Heart right ventricle (tissue), 16 donors: ENCODE results near the gene SPON1. TPM values are rescaled to one million over a fixed set of nuclear protein-coding genes. Genes with fewer than 3 reads are reported as not detected.

Experiments
- ATAC-seq, 8 donors: fragments of 200-7000 bp; cut with Tn5 transposase; one replicate each; pipeline ENCODE4 v1.9.1; 2020; ENCODE audit warnings: mild to moderate bottlenecking in 8 of 8, moderate library complexity in 8 of 8, moderate number of reproducible peaks in 1 of 8
- DNase-seq, 2 donors: peaks; one replicate each; pipeline ENCODE4 v3.0.0-alpha.2; 2020
- H3K27ac ChIP-seq, 10 donors: fragments of 200-600 bp; sonication (generic) in 2 of 10; one replicate each; pipeline versions ENCODE4 v1.5.0 to v1.8.0; 2020 to 2022; ENCODE audit warnings: mild to moderate bottlenecking in 3 of 10
- H3K27me3 ChIP-seq, 7 donors: fragments of 200-600 bp; one replicate each; pipeline ENCODE4 v1.8.0; 2021 to 2022; ENCODE audit warnings: mild to moderate bottlenecking in 2 of 7
- H3K36me3 ChIP-seq, 9 donors: fragments of 200-600 bp; sonication (generic) in 1 of 9; one replicate each; pipeline versions ENCODE4 v1.5.0 to v1.8.0; 2020 to 2022; ENCODE audit warnings: mild to moderate bottlenecking in 2 of 9
- H3K4me1 ChIP-seq, 9 donors: fragments of 200-600 bp; sonication (generic) in 1 of 9; one replicate each; pipeline versions ENCODE4 v1.5.0 to v1.8.0; 2020 to 2022; ENCODE audit warnings: mild to moderate bottlenecking in 4 of 9
- H3K4me3 ChIP-seq, 10 donors: fragments of 200-600 bp; sonication (generic) in 2 of 10; one replicate each; pipeline versions ENCODE4 v1.5.0 to v1.8.0; 2020 to 2022; ENCODE audit warnings: mild to moderate bottlenecking in 7 of 10, moderate library complexity in 2 of 10
- H3K9me3 ChIP-seq, 11 donors: fragments of 200-600 bp in 10 of 11; sonication (generic) in 2 of 11; one replicate each; pipeline versions ENCODE4 v1.5.0 to v1.8.0; 2013 to 2022; ENCODE audit warnings: mild to moderate bottlenecking in 2 of 11, control low read depth in 1 of 11, moderate library complexity in 1 of 11
- CTCF ChIP-seq, 9 donors: fragments of 200-600 bp; sonication (generic) in 2 of 9; IDR thresholded peaks; one replicate each; pipeline versions ENCODE4 v1.5.0 to v1.8.0; 2021 to 2022; ENCODE audit warnings: antibody characterized with exemption in 9 of 9, mild to moderate bottlenecking in 5 of 9, moderate library complexity in 1 of 9
- WGBS, 2 donors: extraction: QIAGEN DNeasy Blood & Tissue Kit; methylation state at CpG; one replicate each; pipeline ENCODE4 v1.1.7; 2013; ENCODE audit warnings: inconsistent platforms in 1 of 2; 5-methylcytosine and 5-hydroxymethylcytosine counted together
- intact Hi-C, 10 donors: fragments of 100-400 bp; cut with DNase I; formaldehyde crosslinking; loops; one replicate each; pipeline versions ENCODE4 v1.11.1 to v1.14.2; 2022
- polyA plus RNA-seq, 2 donors: library from polyadenylated mRNA; stranded (reverse); fragments of 200-250 nt; gene quantifications; one replicate each; pipeline ENCODE4 v1.2.3, GENCODE V29; 2013
- total RNA-seq, 10 donors: library from RNA; stranded (reverse); fragmentation: NEBNext Ultra II Directional in 3 of 10; extraction: Animal tissue kit (Norgen Biotek cat#: 25700) in 3 of 10; gene quantifications; one replicate each; pipeline versions ENCODE4 v1.2.1 to v1.2.4, GENCODE V29; 2021 to 2023
- donor health status: Arrhythmogenic right ventricular cardiomyopathy.
- donor health status: ischemic (EF 13 %, LVEDD 7.1; RV severe dilation, severe dysfunction).
- donor health status: healthy with polysubstance abuse.
- donor health status: DM: no; HTN: yes; CAD: no.
- donor health status: DM: no; HTN: no; CAD: no.
- donor health status: ischemic (EF 25% LVEDD 6.9; RV normal size, moderate dysfunction).
- donor health status: ischemic (EF 25% LVEDD 5.7; RV mildly dilated, moderate dysfunction).
- donor health status: healthy.
- donor health status: DM: yes; HTN: yes; CAD: no.
- donor health status: Ischemic cardiomyopathy.
- donor health status: ischemic (EF 35%, LVEDD 5.7; RV mildly dilated, moderate dysfunction).
- donor health status: nonischemic (EF 11% LVEDD 7.7; RV severe dilation, severe dysfunction).
- donor health status: DM: yes; HTN: yes; CAD: no.
- donor health status: PGD.
- donor health status: ischemic (EF 29% LVEDD 5.4; RV normal size, mild dysfunction).
- donor health status: nonischemic (EF 23%, LVEDD 6.1; RV moderate dilation, normal function).

Gene SPON1
- total and polyA plus RNA-seq, 12 donors: 2.9 to 14.7 (median 5.6) TPM

GRCh38 chr11:14007566-14007965 lies 45.0 kb downstream of the SPON1 start:
- no peak for TF ChIP-seq CTCF (IDR thresholded peaks at IDR 0.05)
- 93 to 95% methylated on average over 6 of the region's 6 CpGs for WGBS, 2 donors
- Histone ChIP-seq H3K27ac (no peak overlapping the region), H3K4me1 (no peaks in the 10 kb centered on the region), H3K4me3 (no peak overlapping the region), H3K27me3 (peaks cover 0 to 14% (median 0%) of the 10 kb centered on the region in 7 donors), H3K36me3 (no peaks in the 10 kb centered on the region), H3K9me3 (peaks cover 0 to 10% (median 0%) of the 10 kb centered on the region in 11 donors)
- DNase-seq (no peak), ATAC-seq (no peak)
- intact Hi-C loops: no loop called here

GRCh38 chr11:14010665-14011064 lies 48.1 kb downstream of the SPON1 start:
- Histone ChIP-seq H3K4me1 (peaks cover 0 to 5% (median 0%) of the 10 kb centered on the region in 9 donors), H3K9me3 (no peaks in the 10 kb centered on the region), H3K27ac (no peak overlapping the region), H3K36me3 (no peaks in the 10 kb centered on the region), H3K27me3 (peaks cover 0 to 14% (median 0%) of the 10 kb centered on the region in 7 donors), H3K4me3 (no peak overlapping the region)
- no peak for ATAC-seq
- DNase-seq: no peak
- TF ChIP-seq CTCF (IDR thresholded peaks at IDR 0.05): no peak
- intact Hi-C loops: no loop called here
- WGBS, 2 donors: 65 to 74% methylated on average over 3 of the region's 3 CpGs

GRCh38 chr11:14012846-14013245 lies 50.3 kb downstream of the SPON1 start:
- Histone ChIP-seq H3K9me3 (no peaks in the 10 kb centered on the region), H3K36me3 (no peaks in the 10 kb centered on the region), H3K4me1 (peaks cover 0 to 9% (median 0%) of the 10 kb centered on the region in 9 donors), H3K27ac (no peak overlapping the region), H3K4me3 (no peak overlapping the region), H3K27me3 (peaks cover 0 to 5% (median 0%) of the 10 kb centered on the region in 7 donors)
- intact Hi-C loops: no loop called here
- ATAC-seq: no peak
- no peak for DNase-seq
- no peak for TF ChIP-seq CTCF (IDR thresholded peaks at IDR 0.05)
- WGBS, 2 donors: 75 to 91% methylated on average over 4 of the region's 4 CpGs

- DNase-seq: no peak
- Histone ChIP-seq H3K36me3 (no peaks in the 10 kb centered on the region), H3K4me1 (peaks cover 0 to 9% (median 0%) of the 10 kb centered on the region in 9 donors), H3K27me3 (peaks cover 0 to 8% (median 0%) of the 10 kb centered on the region in 7 donors), H3K27ac (no peak overlapping the region), H3K4me3 (no peak overlapping the region), H3K9me3 (no peaks in the 10 kb centered on the region)
- no peak for TF ChIP-seq CTCF (IDR thresholded peaks at IDR 0.05)
- ATAC-seq: peak in 6 of 8 donors; percentile 43 to 85 (median 72)
- WGBS, 2 donors: 19 to 40% methylated on average over 4 of the region's 4 CpGs
- intact Hi-C loops: no loop called here
Observed at GRCh38 chr11:14015711-14016110, 53.2 kb downstream of the SPON1 start.
